Effector memory CD8-positive, alpha-beta T cell (primary cell): Measurements from ENCODE around the gene MAD1L1.

Source experiments
- ATAC-seq: fragments of 150-1000 bp; cut with Tn5 transposase; replicated peaks from 2 replicates; pipeline ENCODE4 v1.10.0; 2021; ENCODE audit warnings: mild to moderate bottlenecking, moderate library complexity
- DNase-seq, 3 experiments: peaks; one replicate each; pipeline ENCODE4 v3.0.0; 2021
- H3K27ac Mint-ChIP-seq, 2 donors: one replicate each; pipeline ENCODE4 v1.8.0; 2022; ENCODE audit warnings: mild to moderate bottlenecking in 2 of 2, mixed read lengths in 2 of 2, moderate library complexity in 2 of 2
- H3K27me3 Mint-ChIP-seq, 2 donors: one replicate each; pipeline ENCODE4 v1.8.0; 2022; ENCODE audit warnings: mixed read lengths in 2 of 2
- H3K36me3 Mint-ChIP-seq: one replicate; pipeline ENCODE4 v1.8.0; 2022; ENCODE audit warnings: mild to moderate bottlenecking, moderate library complexity, mixed read lengths; ENCODE audit not compliant: insufficient read depth
- H3K4me1 Mint-ChIP-seq, 2 donors: one replicate each; pipeline ENCODE4 v1.8.0; 2022; ENCODE audit warnings: low read depth in 2 of 2, mixed read lengths in 2 of 2
- H3K4me3 Mint-ChIP-seq, 2 donors: one replicate each; pipeline ENCODE4 v1.8.0; 2022; ENCODE audit warnings: mild to moderate bottlenecking in 2 of 2, mixed read lengths in 2 of 2, moderate library complexity in 2 of 2
- H3K9me3 Mint-ChIP-seq, 2 donors: one replicate each; pipeline ENCODE4 v1.8.0; 2022; ENCODE audit warnings: mixed read lengths in 2 of 2

MAD1L1 gene

GRCh38 chr7:1948301-1948796 lies 284.4 kb downstream of the MAD1L1 start:
- Mint-ChIP-seq H3K36me3 (peaks cover 8% of the 10 kb centered on the region), H3K27ac (no peak overlapping the region), H3K27me3 (no peaks in the 10 kb centered on the region), H3K9me3 (no peaks in the 10 kb centered on the region), H3K4me3 (no peak overlapping the region), H3K4me1 (peaks cover 32 to 35% of the 10 kb centered on the region in 2 donors)
- no peak for ATAC-seq
- DNase-seq = no peak

GRCh38 chr7:1947586-1948217 lies 285.0 kb downstream of the MAD1L1 start:
- no peak for ATAC-seq
- no peaks in the 10 kb centered on the region for H3K27me3 Mint-ChIP-seq

GRCh38 chr7:1946773-1947450 lies 285.8 kb downstream of the MAD1L1 start:
- Mint-ChIP-seq H3K27ac (no peak overlapping the region), H3K36me3 (peaks cover 8% of the 10 kb centered on the region), H3K4me1 (peaks cover 41 to 45% of the 10 kb centered on the region in 2 donors), H3K9me3 (no peaks in the 10 kb centered on the region), H3K4me3 (no peak overlapping the region), H3K27me3 (no peaks in the 10 kb centered on the region)
- no peak for DNase-seq
- no peak for ATAC-seq

More at GRCh38 chr7:1947586-1948217, 285.0 kb downstream of the MAD1L1 start:
- no peak for DNase-seq
- Mint-ChIP-seq H3K27ac (no peak overlapping the region), H3K36me3 (peaks cover 8% of the 10 kb centered on the region), H3K4me3 (no peak overlapping the region), H3K4me1 (peaks cover 38 to 41% of the 10 kb centered on the region in 2 donors), H3K9me3 (no peaks in the 10 kb centered on the region)

GRCh38 chr7:1946025-1946772 lies 286.5 kb downstream of the MAD1L1 start:
- Mint-ChIP-seq H3K27ac (no peak overlapping the region), H3K9me3 (no peaks in the 10 kb centered on the region), H3K36me3 (peaks cover 8% of the 10 kb centered on the region), H3K27me3 (no peaks in the 10 kb centered on the region), H3K4me3 (no peak overlapping the region), H3K4me1 (peaks cover 36 to 45% of the 10 kb centered on the region in 2 donors)
- ATAC-seq = no peak
- DNase-seq = no peak

- H3K36me3 Mint-ChIP-seq = peaks cover 10% of the 10 kb centered on the region
- no peak for DNase-seq
- H3K27me3 Mint-ChIP-seq = no peaks in the 10 kb centered on the region
- H3K9me3 Mint-ChIP-seq = no peaks in the 10 kb centered on the region
- H3K4me1 Mint-ChIP-seq = peaks cover 38 to 47% of the 10 kb centered on the region in 2 donors
- no peak for ATAC-seq
- no peak overlapping the region for H3K4me3 Mint-ChIP-seq
- H3K27ac Mint-ChIP-seq = peak overlapping the region in 1 of 2 donors; percentile 60
Measured at GRCh38 chr7:1945558-1945957, 287.2 kb downstream of the MAD1L1 start.

GRCh38 chr7:1944619-1945210 lies 288.0 kb downstream of the MAD1L1 start:
- peak overlapping the region in 1 of 2 donors; percentile 69 for H3K27ac Mint-ChIP-seq
- no peak for DNase-seq
- H3K36me3 Mint-ChIP-seq = peaks cover 19% of the 10 kb centered on the region
- no peak for ATAC-seq
- H3K4me1 Mint-ChIP-seq = peaks cover 41 to 46% of the 10 kb centered on the region in 2 donors
- no peaks in the 10 kb centered on the region for H3K27me3 Mint-ChIP-seq
- H3K4me3 Mint-ChIP-seq = peak overlapping the region in 1 of 2 donors; percentile 40
- H3K9me3 Mint-ChIP-seq = no peaks in the 10 kb centered on the region

- Mint-ChIP-seq H3K4me1 (peaks cover 46% of the 10 kb centered on the region in 2 donors), H3K9me3 (no peaks in the 10 kb centered on the region), H3K27me3 (no peaks in the 10 kb centered on the region), H3K27ac (peak overlapping the region; percentile 27 to 69), H3K4me3 (peak overlapping the region; percentile 7 to 40), H3K36me3 (peaks cover 20% of the 10 kb centered on the region)
- ATAC-seq = no peak
- DNase-seq = no peak
Measured at GRCh38 chr7:1943933-1944618, 288.7 kb downstream of the MAD1L1 start.

- Mint-ChIP-seq H3K27me3 (no peaks in the 10 kb centered on the region), H3K9me3 (no peaks in the 10 kb centered on the region), H3K36me3 (peaks cover 27% of the 10 kb centered on the region), H3K4me1 (peaks cover 52 to 54% of the 10 kb centered on the region in 2 donors), H3K4me3 (no peak overlapping the region), H3K27ac (peak overlapping the region; percentile 31 to 76)
- DNase-seq = no peak
- ATAC-seq = no peak
Measured at GRCh38 chr7:1943326-1943725, 289.4 kb downstream of the MAD1L1 start.

- H3K9me3 Mint-ChIP-seq = no peaks in the 10 kb centered on the region
- H3K27ac Mint-ChIP-seq = peak overlapping the region; percentile 31 to 76
- DNase-seq (no peak), ATAC-seq (no peak)
- H3K4me3 Mint-ChIP-seq = peak overlapping the region in 1 of 2 donors; percentile 14
- H3K36me3 Mint-ChIP-seq = peaks cover 30% of the 10 kb centered on the region
- H3K27me3 Mint-ChIP-seq = no peaks in the 10 kb centered on the region
- H3K4me1 Mint-ChIP-seq = peaks cover 56 to 57% of the 10 kb centered on the region in 2 donors
Measured at GRCh38 chr7:1942941-1943289, 289.8 kb downstream of the MAD1L1 start.

- Mint-ChIP-seq H3K9me3 (no peaks in the 10 kb centered on the region), H3K36me3 (peaks cover 30% of the 10 kb centered on the region), H3K27me3 (no peaks in the 10 kb centered on the region), H3K27ac (peak overlapping the region; percentile 76 to 95), H3K4me3 (peak overlapping the region in 1 of 2 donors; percentile 14), H3K4me1 (peaks cover 56 to 57% of the 10 kb centered on the region in 2 donors)
- no peak for ATAC-seq
- no peak for DNase-seq
Measured at GRCh38 chr7:1942243-1942940, 290.4 kb downstream of the MAD1L1 start.

GRCh38 chr7:1941464-1942242 lies 291.1 kb downstream of the MAD1L1 start:
- Mint-ChIP-seq H3K27ac (peak overlapping the region; percentile 95 to 97), H3K36me3 (peaks cover 30% of the 10 kb centered on the region), H3K27me3 (no peaks in the 10 kb centered on the region), H3K4me1 (peaks cover 56 to 59% of the 10 kb centered on the region in 2 donors), H3K4me3 (peak overlapping the region; percentile 93 to 96), H3K9me3 (no peaks in the 10 kb centered on the region)
- DNase-seq (no peak), ATAC-seq (no peak)

- peaks cover 56 to 59% of the 10 kb centered on the region in 2 donors for H3K4me1 Mint-ChIP-seq
- peak overlapping the region; percentile 93 to 96 for H3K4me3 Mint-ChIP-seq
- no peaks in the 10 kb centered on the region for H3K9me3 Mint-ChIP-seq
- DNase-seq (peak in 1 of 3 experiments; percentile 28), ATAC-seq (no peak)
- H3K36me3 Mint-ChIP-seq = peaks cover 30% of the 10 kb centered on the region
- no peaks in the 10 kb centered on the region for H3K27me3 Mint-ChIP-seq
- peak overlapping the region; percentile 95 to 97 for H3K27ac Mint-ChIP-seq
Measured at GRCh38 chr7:1940863-1941262, 291.9 kb downstream of the MAD1L1 start.
